HG03196 (cell line): Measurements from ENCODE around the gene MSH2.
A peak's percentile ranks its signal among the peaks of the same experiment; 100 is the strongest.

ENCODE experiments used
- ATAC-seq: cut with Tn5 transposase; IDR thresholded peaks from one replicate; pipeline ENCODE4 v1.9.1; 2021; ENCODE audit not compliant: unreplicated experiment

MSH2 gene

GRCh38 chr2:47504174-47504810, 101.3 kb downstream of the MSH2 start:
- ATAC-seq: no peak

- no peak for ATAC-seq
Observed at GRCh38 chr2:47506024-47506423, 103.1 kb downstream of the MSH2 start.

- no peak for ATAC-seq
Observed at GRCh38 chr2:47506436-47506835, 103.5 kb downstream of the MSH2 start.

GRCh38 chr2:47508080-47508479, 105.1 kb downstream of the MSH2 start:
- no peak for ATAC-seq

GRCh38 chr2:47508641-47509040, 105.7 kb downstream of the MSH2 start:
- no peak for ATAC-seq

- no peak for ATAC-seq
Observed at GRCh38 chr2:47509250-47509649, 106.3 kb downstream of the MSH2 start.

- no peak for ATAC-seq
Observed at GRCh38 chr2:47509821-47510385, 106.9 kb downstream of the MSH2 start.

- ATAC-seq: no peak
Observed at GRCh38 chr2:47510745-47511144, 107.8 kb downstream of the MSH2 start.

GRCh38 chr2:47512581-47513083, 109.7 kb downstream of the MSH2 start:
- ATAC-seq: no peak

GRCh38 chr2:47513981-47514520, 111.1 kb downstream of the MSH2 start:
- ATAC-seq: no peak

GRCh38 chr2:47516360-47517104, 113.6 kb downstream of the MSH2 start:
- no peak for ATAC-seq

- ATAC-seq: no peak
Observed at GRCh38 chr2:47518497-47519146, 115.7 kb downstream of the MSH2 start.

- ATAC-seq: no peak
Observed at GRCh38 chr2:47519147-47519537, 116.2 kb downstream of the MSH2 start.

- ATAC-seq: no peak
Observed at GRCh38 chr2:47519604-47520301, 116.8 kb downstream of the MSH2 start.

GRCh38 chr2:47520302-47520630, 117.3 kb downstream of the MSH2 start:
- no peak for ATAC-seq

- peak; percentile 66 for ATAC-seq
Observed at GRCh38 chr2:47520825-47521665, 118.1 kb downstream of the MSH2 start.

GRCh38 chr2:47521666-47522285, 118.8 kb downstream of the MSH2 start:
- no peak for ATAC-seq

GRCh38 chr2:47525167-47525566, 122.2 kb downstream of the MSH2 start:
- no peak for ATAC-seq

GRCh38 chr2:47528455-47528854, 125.5 kb downstream of the MSH2 start:
- no peak for ATAC-seq

GRCh38 chr2:47528874-47529273, 125.9 kb downstream of the MSH2 start:
- no peak for ATAC-seq
